GM18858 (cell line): Measurements from ENCODE around the gene PEAK1.
"Not testable (repeated sequence)": the region's sequence is repeated elsewhere in the genome, so short reads cannot be mapped to it uniquely, and the experiment has no call there.

Experiments
- ATAC-seq: cut with Tn5 transposase; IDR thresholded peaks from one replicate; pipeline ENCODE4 v1.9.1; 2021; ENCODE audit not compliant: unreplicated experiment

Gene PEAK1

GRCh38 chr15:77426377-77426776 lies 6.5 kb upstream of the PEAK1 start:
- no peak for ATAC-seq

GRCh38 chr15:77425104-77425503 lies 5.2 kb upstream of the PEAK1 start:
- ATAC-seq: no peak

DNA sequence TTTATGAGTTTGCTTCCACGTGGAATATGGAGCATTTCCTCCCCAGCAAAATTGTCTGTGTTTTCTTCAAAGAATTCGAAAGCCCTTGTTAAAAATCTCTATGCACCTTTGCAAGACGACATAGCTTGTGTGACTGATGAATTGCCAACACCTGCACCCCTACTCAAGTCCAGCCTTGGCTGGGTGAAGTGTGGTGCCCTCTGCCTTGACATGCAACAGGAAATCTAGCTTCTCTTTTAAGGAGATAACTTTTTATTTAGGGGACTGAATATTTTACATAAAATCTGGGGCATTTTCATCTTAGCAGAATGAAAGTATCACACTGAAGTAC lies 1.4 kb upstream of the PEAK1 start:
- ATAC-seq: no peak

DNA sequence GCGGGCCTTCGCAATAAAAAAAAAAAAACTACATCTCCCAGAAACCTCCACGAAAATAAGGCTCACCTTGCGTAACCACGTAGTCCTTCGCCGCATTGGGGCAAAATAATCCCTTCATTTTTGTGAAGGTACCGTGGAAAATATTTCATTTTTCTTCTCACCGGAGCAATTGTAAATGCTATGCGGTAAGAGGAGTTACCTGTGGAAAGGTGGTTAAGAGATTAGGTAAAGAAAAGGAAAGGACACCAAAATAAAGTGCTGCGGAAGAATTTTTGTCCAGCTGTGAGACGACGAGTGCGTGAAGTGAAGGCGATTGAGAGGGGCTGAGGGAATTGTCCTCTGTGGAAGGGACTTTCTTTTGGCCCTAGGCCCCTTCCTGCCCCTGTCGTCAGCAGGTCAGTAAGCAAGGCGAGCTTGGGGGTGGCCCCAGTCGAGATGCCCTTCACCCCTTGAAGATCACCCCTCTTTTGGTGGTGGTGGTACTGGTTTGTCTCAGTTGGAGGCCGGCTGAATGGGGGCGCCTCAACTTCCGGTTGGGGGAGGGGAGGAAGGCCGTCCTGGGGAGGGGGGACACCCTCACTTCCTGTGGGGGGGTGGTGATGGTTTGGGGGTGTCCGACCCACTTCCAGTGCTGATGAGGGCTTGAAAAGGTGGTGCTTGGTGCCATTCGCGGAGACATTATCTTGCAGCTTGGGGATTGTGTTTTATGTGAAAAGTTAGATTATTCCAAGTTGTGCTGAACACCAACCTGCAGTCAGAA lies 886 bp upstream of the PEAK1 start, which contains the start of gene HMG20A:
HMG20A (plus strand) TSS at position 279 of the 760 bp plus-strand sequence. CDS start 37,520 bp downstream, outside the sequence.
- no peak for ATAC-seq

DNA sequence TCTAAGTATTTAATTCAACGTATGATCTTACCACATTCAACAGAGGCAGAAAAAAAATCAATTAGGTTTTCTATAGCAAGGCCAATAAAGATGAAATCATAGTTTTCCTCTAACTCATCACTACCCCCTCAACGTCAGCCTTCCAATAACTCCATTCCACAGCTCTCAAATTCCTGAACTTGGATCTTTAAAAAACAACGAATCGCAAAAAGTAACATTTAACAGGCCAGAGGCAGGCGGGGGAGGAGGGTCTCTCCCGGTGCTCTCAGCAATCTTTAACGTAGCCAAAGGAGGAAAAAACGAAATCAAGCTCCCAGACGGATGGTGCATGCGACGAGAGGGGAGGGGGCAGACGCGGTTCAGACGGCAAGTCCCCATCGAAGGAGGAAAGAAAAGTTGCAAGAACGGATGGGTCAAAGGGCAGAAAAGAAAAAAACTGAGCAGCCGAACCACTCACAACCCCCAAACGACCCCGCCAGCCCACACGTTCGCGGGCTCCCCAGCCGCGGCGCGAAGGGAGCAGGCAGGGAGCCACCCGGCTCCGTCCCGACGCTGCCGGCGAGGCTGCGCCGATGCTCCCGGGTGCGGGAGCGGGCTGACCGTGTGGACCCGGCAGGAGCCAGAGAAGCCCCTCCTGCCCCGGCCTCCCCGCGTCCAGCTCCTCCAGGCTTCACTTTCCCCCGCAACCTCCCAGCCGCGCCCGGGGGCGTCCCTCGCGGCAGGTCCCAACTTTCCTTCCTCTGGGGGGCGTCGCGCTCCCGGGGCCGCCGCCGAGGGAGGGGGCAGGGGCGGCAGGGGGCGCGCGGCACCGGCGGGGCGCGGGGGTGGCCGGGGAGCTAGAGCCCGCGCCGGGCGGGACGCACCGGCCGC lies 703 bp downstream of the PEAK1 start:
- ATAC-seq: peak; percentile 13

GRCh38 chr15:77418391-77418965 lies 1.4 kb downstream of the PEAK1 start:
- no peak for ATAC-seq

- ATAC-seq: no peak
Observed at GRCh38 chr15:77417602-77418001, 2.3 kb downstream of the PEAK1 start.

GRCh38 chr15:77416954-77417353 lies 3.0 kb downstream of the PEAK1 start:
- ATAC-seq: no peak

GRCh38 chr15:77416148-77416455 lies 3.8 kb downstream of the PEAK1 start:
- ATAC-seq: no peak

GRCh38 chr15:77415450-77416147 lies 4.3 kb downstream of the PEAK1 start:
- no peak for ATAC-seq

DNA sequence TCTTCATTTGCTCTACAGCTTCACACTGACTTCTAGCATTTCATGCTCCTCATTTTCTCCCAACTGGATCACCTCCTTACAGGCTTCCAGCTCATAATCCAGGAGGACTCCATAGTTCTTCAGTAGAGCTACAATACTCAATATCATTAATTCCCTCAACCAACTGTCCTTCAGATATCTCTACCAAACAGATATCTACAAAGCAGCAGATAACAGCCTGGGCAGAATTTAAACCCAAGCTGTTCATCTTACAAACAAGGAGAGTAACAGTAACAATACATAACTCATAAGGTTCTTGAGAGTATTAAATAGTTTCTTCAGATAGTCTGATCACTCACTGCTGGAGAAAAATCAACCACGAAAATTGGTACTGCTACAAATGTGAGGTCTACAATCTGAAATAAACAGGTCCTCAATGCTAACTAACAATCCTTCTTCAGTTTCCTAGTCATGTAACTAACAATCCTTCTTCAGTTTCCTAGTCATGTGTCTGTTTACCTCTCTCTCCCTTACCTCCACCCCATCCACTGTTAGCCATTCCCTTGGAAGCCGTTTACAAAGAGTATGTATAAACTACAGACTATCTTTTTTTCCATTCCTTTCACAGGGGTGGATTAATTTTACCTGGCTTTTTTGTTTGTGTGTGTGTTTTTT lies 5.0 kb downstream of the PEAK1 start:
- no peak for ATAC-seq

- no peak for ATAC-seq
Observed at GRCh38 chr15:77413699-77414349, 6.1 kb downstream of the PEAK1 start.

DNA sequence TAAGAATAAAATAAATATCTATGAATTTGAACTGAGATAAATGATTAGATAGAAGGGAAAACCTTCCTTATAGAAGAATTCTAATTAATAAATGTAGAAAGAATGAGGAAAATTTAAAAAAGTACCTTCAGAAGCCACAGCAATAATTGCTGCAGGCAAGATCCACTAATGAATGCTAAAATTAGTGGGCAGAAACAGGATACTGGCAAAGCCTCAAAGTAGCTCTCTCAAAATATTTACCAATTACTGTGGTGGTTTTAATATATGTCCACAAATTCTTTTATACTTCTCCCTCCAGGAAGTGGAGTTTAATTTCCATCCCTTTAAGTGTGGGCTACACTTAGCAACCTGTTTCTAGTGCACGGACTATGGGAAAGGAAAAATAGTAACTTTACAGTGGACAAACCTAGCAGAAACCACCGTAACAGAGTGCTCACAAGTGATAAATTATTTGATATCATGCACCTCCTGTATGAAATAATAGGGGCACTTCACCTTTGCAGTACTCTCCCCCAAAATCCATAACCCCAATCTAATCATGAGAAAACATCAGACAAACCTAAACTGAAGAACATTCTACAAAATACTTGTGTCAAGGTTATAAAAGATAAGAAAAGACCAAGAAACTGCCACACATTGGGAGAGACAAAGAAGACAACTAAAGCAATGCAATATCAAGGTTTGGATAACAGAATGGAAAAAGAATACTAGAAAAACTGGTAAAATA lies 6.8 kb downstream of the PEAK1 start:
- ATAC-seq: no peak

- no peak for ATAC-seq
Observed at GRCh38 chr15:77411619-77411976, 8.3 kb downstream of the PEAK1 start.

DNA sequence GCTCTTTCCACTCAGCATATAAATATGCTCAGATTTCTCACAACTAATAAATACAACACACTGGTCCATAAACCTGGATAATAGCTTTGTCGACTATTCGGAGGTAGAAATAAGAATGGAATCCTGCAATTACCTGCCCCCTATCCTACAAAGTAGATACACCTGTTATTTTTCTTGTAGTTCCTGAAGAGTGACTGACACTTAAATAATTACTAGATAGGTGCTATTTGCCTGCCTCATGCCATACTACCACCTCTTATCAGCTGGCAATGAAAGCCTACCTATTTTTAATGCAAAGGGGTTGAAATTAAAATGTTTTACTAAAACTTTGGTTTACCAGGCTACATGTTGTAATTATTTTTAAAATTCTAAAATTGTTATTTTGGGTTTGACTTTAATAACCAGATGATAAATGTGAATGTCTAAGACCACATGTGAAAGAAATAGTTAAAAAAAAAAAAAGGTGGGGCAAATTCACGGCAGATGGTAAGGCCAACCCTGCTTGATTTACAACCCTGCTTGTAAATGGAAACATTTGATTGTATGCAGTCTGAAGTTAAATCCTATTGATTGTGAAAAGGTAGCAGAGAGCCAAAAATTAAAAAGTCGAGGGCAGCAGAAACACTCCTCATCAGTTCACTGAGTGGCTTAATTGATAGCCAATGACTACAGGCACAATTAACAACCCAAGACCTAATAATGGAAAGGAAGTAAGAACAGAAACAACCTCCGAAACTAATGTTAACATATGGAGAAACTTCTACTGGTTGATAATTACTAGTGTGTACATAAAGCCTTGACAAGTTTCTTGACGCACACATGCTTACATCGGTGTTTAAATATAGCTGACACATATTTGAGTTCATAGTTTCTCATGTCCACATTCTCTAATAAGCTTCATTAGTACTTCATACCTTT lies 8.9 kb downstream of the PEAK1 start:
- ATAC-seq: no peak

- not testable (repeated sequence) for ATAC-seq
Observed at GRCh38 chr15:77410157-77410500, 9.8 kb downstream of the PEAK1 start.

DNA sequence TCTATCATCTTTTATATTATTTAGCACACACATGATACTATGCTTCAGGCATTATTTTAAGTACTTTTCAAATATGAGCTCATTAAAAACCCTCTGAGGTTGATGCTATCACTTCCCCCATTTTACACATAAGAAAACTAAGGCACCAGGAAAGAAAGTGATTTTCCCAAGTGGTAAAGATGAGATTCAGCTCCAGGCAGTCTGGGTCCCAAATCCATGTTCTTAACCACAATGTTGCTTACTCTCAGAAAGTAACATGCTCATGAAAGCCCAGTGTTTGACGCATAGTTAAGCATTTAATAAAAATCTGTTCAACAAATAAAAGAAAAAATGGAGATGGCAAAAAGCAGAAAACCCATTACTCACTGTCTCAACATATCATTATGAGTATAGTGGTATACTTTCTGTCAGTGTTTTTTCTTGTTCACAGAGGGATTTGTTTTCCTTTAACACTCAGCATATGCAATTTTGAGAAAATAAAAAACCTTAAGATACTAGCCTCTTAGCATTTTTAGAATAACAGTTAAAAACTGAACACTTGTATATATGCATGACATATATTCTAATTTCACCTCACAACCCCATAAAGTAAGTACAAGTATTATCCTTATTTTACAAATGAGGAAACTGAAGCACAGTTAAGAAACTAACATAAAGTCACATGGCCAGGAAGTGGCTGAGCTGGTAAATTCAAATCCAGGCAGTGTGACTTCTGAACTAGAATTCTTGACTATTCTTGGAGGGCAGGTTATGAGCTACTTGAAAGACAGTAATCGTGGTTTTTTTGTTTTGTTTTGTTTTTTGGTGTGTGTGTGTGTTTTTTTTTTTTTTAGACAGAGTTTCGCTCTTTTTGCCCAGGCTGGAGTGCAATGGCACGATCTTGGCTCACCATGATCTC lies 10.4 kb downstream of the PEAK1 start:
- ATAC-seq: no peak

DNA sequence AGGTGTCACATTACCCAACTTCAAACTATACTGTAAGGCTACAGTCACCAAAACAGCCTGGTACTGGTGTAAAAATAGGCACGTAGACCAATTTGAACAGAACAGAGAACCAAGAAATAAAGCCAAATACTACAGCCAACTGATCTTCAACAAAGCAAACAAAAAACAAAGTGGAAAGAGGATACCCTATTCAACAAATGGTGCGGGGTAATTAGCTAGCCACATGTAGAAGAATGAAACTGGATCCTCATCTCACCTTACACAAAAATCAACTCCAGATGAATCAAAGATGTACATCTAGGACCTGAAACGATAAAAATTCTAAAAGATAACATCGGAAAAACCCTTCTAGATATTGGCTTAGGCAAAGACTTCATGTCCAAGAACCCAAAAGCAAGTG lies 13.1 kb downstream of the PEAK1 start:
- no peak for ATAC-seq
